Measurements from ENCODE around the gene PEX11A.

- TF ChIP-seq CTCF (IDR thresholded peaks at IDR 0.05) (peak; percentile 89 to 90 (median 90)), POLR2AphosphoS5 (IDR thresholded peaks at IDR 0.05) (no peak)
Measured at GRCh38 chr15:89740137-89740536, 49.6 kb upstream of the PEX11A start.

Measured in breast epithelium (tissue), 3 donors.